NOMO-1 treated with DMSO at 0.1 percent for 48 hours (cell line): ENCODE measurements around the gene KRT3.

Experiments used
- DNase-seq: peaks from one replicate; lab custom pipeline; 2025; ENCODE audit not compliant: unreplicated experiment; lab: John Stamatoyannopoulos, UW

Gene KRT3

DNA sequence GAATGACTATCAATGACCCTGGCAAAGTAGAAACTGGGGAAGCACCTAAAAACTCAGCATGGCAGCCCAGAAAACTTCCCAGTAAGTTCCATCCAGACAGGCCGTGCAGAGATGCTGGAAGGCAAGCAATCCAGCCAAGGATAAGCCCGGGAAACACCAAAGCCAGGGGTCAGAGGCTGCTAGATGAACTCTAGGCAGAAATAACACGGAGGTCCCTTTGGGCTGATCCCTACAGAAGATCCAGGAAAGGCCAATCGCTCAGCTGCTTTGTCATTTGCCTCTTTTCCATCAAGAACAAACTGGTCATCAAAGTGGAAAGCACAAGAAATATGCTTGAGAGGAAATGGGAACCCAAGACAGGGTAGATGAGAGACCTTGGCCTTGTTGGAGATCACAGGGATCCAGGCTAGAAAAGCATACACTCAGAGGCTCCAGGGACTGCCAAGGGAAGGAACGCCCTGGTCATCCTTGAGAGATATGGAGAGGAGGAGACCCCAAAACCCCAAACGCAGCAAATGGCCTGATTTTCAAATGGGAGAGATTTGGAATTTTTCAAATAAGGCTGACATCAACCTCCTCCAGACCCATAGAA, 31.7 kb upstream of the KRT3 start:
- no peak for DNase-seq

- DNase-seq, result no peak
Observed at GRCh38 chr12:52826611-52827498, 30.9 kb upstream of the KRT3 start.

DNA sequence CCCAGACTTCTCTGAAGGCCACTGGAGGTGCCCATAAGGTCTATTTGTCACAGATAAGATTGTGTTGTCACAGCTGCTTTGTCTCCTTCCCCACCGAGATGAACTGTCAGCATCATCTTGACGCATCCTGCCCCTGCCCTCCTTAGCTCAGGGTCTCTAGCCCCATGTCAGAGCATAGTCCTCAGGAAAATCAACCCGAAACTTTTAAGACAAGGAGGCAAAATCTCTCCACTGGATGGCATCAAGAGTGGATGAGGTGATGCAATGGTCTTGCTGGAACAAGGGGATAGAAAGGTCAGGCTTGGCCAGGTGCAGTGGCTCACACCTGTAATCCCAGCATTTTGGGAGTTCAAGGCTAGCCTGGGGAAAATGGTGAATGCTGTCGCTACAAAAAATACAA, 30.0 kb upstream of the KRT3 start:
- no peak for DNase-seq

GRCh38 chr12:52824741-52825410, 29.0 kb upstream of the KRT3 start:
- no peak for DNase-seq

GRCh38 chr12:52823761-52824450, 28.0 kb upstream of the KRT3 start:
- DNase-seq, result no peak

DNA sequence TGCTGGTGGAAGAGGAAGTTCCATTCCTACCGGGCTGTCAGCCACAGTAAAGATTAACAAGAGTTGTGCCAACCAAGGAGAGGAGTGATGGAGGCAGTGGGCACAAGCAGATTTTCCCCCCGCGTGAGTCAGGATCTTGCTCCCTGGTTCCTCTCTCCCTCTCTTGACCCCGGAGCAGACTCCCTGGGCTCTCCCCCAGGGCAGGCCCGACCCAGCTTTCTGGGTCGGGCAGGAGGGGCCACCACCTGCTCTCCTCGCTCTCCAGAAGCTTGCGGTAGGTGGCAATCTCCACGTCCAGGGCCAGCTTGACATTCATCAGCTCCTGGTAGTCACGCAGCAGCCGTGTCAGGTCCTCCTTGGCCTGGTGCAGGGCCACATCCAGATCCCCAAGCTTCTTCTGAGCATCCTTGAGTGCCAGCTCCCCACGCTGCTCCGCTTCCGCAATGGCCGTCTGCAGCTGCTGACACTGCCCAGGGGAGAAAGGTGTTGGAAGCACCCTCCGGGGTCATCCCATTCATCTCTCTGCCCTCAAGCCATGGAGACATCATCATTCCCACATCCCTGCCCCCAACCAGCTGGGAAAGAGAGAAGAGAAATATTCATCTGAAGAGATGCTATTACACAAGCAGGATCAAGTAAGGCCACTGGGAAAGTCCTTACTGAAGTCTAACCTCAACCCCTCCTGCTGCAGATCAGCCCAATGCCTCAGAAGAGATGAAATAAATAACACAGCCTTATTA, 27.0 kb upstream of the KRT3 start:
- DNase-seq, result no peak

GRCh38 chr12:52821826-52822660, 26.1 kb upstream of the KRT3 start:
- DNase-seq, result no peak

DNA sequence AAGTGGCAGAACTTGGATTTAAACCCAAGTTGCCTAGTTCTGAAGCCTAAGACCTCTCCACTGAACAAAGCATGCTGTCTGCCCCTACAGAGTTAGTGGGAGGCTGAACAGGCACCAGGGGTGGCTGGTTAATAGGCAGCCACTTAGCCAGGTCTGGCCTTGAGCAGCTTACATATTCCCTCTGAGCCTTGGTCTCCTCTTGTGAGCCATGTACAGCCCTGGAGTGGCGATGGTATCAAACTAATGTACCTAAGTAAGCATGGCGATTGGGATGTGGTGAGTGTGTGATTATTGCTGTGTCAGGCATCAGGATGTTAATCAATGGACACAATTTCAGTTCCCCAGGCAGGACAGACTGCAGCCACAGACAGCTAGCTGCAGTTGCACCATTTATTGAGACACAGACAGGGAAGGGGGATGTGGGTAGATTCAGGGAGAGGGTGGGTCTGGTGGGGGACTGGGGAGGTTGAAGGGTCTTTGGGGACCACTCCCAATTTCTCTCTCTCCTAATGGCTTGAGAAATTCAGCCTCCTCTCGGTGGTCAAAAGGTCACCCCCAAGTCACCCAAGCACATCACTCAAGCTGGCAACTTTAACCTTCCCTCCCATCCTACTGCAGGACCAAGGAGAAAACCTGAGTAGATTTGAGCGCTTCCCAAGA, 25.3 kb upstream of the KRT3 start:
- DNase-seq, result no peak

- no peak for DNase-seq
Observed at GRCh38 chr12:52820521-52820920, 24.6 kb upstream of the KRT3 start.

DNA sequence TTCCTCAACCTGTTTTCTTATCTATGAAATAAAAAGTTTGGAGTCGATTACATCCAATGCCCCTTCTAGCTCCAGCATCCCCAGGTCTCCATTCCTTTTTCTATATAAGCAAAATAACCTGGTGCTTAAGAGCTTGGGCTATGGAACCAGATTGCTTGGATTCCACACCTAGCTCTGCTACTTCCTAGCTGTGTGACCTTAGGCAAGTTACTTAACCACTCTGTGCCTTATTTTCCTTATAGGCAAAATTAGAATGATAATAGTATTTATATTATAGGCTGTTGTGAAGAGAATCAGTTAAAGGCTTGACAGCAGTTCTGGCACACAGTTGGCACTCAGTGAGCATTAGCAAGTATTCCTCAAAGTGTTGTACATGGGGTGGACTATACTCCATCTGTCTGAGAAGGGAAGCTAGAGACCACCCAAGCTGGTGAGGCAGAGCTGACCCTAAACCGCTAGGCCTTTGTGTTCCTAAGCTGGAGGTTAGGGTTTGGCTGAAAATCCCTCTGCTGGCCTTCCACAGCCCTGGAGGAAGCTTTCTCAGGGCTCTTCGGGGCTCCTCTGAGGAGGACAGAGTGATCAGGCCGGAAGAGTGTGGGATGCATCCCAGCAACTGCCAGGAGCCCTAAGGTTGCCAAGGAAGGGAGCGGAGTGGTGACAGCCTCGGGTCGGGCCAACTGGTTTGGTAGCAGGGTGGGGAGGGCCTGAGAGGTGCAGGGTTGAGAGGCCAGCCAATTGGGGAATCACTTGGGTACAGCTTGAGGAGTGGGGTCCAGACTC, 24.0 kb upstream of the KRT3 start:
- no peak for DNase-seq

- DNase-seq, result no peak
Observed at GRCh38 chr12:52818887-52819420, 23.0 kb upstream of the KRT3 start.

DNA sequence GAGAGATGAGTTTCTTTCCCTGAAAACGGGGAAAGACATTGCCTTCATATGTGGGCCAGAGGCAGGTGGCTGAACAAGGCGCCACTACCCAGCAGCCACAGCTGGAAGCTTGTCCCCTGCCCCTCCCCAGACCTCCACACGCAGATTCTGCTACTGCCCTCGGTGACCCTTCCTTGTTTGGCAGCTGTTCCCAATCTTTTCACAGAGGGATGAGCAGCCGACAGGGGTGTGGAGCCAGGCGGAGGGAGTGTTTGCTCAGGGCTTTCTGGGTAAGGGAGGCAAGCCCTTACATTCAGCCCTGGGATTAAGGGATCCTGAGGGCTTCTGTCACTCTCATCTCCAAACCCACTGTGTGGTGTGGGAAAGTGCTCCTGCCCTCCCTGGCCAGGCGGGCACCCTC, 22.5 kb upstream of the KRT3 start:
- DNase-seq, result no peak

- DNase-seq, result no peak
Observed at GRCh38 chr12:52817699-52818238, 21.9 kb upstream of the KRT3 start.

GRCh38 chr12:52817003-52817698, 21.2 kb upstream of the KRT3 start:
- DNase-seq, result no peak

GRCh38 chr12:52815676-52816588, 20.0 kb upstream of the KRT3 start:
- DNase-seq, result no peak

- DNase-seq, result no peak
Observed at GRCh38 chr12:52815161-52815560, 19.2 kb upstream of the KRT3 start.
